ENCODE data around the gene LRRC73. TPM values are rescaled to one million over a fixed set of nuclear protein-coding genes. Genes with fewer than 3 reads are reported as not detected.
A peak's percentile ranks its signal among the peaks of the same experiment; 100 is the strongest.

LRRC73 gene
- total and polyA plus RNA-seq, 9 of the 15 experiments (the other 6 are each of a cell fraction or from before 2014, with no cell fraction given) = 0.07 to 0.55 (median 0.16) TPM; not detected in 3

GRCh38 chr6:43506667-43507471 is 3.3 kb downstream of the LRRC73 start (continued):
- TF ChIP-seq, protein P1, sequence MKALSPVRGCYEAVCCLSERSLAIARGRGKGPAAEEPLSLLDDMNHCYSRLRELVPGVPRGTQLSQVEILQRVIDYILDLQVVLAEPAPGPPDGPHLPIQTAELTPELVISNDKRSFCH (CRISPR knock-in tag; IDR thresholded peaks at IDR 0.05) = no peak
- TF ChIP-seq, protein P1 (tag; IDR thresholded peaks at IDR 0.05) = no peak
- no peak for TF ChIP-seq HLTF (IDR thresholded peaks at IDR 0.05)
- TF ChIP-seq RFX1 (IDR thresholded peaks at IDR 0.05) = no peak
- no peak for TF ChIP-seq BDP1 (IDR thresholded peaks at IDR 0.05; ENCODE audit: insufficient read depth, insufficient read length)
- no peak for TF ChIP-seq CUX1 (CRISPR knock-in tag; IDR thresholded peaks at IDR 0.05)
- TF ChIP-seq MYNN (IDR thresholded peaks at IDR 0.05) = peak; percentile 41; the same call in 1 of the 2 replicates
- no peak for TF ChIP-seq MYNN (CRISPR knock-in tag; IDR thresholded peaks at IDR 0.05)
- no peak for TF ChIP-seq ZNF707 (CRISPR knock-in tag; conservative IDR thresholded peaks at IDR 0.05)
- no peak for TF ChIP-seq GTF3C2 (IDR thresholded peaks at IDR 0.05; ENCODE audit: borderline replicate concordance, extremely low read depth, insufficient read length)
- TF ChIP-seq TARDBP (IDR thresholded peaks at IDR 0.05) = no peak
- no peak for TF ChIP-seq NFRKB (IDR thresholded peaks at IDR 0.05; ENCODE audit: low read depth)
- no peak for TF ChIP-seq ARHGAP35 (IDR thresholded peaks at IDR 0.05; ENCODE audit: partially characterized antibody)
- TF ChIP-seq ELF4 (CRISPR knock-in tag; IDR thresholded peaks at IDR 0.05) = no peak
- no peak for TF ChIP-seq NR1H2 (CRISPR knock-in tag; IDR thresholded peaks at IDR 0.05)
- TF ChIP-seq NR2C1 (IDR thresholded peaks at IDR 0.05) = no peak
- TF ChIP-seq NR2C1 (tag; IDR thresholded peaks at IDR 0.05) = no peak
- no peak for TF ChIP-seq USF1 (CRISPR knock-in tag; IDR thresholded peaks at IDR 0.05)
- no peak for TF ChIP-seq TBP (optimal IDR thresholded peaks at IDR 0.05; ENCODE audit: low read depth, low read length)
- 0 out of 2 replicates have a peak, but pooled peaks have one; percentile 59 for TF ChIP-seq SP1 (CRISPR knock-in tag; IDR thresholded peaks at IDR 0.05)
- no peak for TF ChIP-seq HCFC1 (IDR thresholded peaks at IDR 0.05; ENCODE audit: low read depth, low read length)

Data from K562 (cell line).